Measurements from ENCODE around the gene TMCC1. TPM values are rescaled to one million over a fixed set of nuclear protein-coding genes. Genes with fewer than 3 reads are reported as not detected.
"Not testable (repeated sequence)": the region's sequence is repeated elsewhere in the genome, so short reads cannot be mapped to it uniquely, and the experiment has no call there.

Gene TMCC1
- total RNA-seq, 1 experiment from 2014 or later, result 8.7 TPM

DNA sequence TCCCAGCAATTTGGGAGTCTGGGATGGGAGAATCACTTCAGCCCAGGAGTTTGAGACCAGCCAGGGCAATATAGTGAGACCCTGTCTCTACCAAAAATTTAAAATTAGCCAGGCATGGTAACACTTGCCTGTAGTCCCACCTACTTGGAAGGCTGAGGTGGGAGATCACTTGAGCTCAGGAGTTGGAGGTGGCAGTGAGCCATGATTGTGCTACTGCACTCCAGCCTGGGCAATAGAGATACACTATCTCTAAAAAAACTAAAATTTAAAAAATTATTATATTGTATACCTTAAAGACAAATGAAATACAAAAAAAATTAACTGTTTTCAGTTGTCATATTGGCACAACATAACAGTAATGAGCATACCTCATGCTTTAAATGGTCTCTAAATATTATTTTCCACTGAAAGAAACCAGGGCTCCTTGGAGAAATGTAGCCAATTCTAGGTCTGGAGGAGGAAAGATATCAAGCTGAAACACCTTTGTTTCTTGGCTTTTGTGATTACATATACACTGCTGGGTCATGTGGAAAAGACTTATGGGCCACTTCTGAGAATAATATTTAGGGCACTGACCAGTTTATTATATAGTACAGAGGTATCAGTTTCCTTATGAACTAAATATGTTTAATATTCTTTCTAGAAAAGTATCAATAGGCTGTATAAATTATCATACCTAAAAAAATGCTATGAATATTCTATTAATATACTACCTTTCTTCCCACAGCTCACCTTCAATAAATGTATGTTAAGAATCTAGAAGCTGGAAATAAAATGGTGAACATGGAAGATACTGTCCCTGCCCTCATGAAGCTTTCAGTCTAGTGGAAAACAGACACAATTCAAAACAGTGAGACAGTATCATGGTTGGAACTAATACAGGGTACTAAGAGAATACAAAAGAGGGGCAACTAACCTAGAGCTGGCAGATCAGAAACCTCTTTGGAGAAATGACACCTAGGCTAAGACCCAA, 119.5 kb downstream of the TMCC1 start:
- no peak for DNase-seq (ENCODE audit: low read depth)

DNA sequence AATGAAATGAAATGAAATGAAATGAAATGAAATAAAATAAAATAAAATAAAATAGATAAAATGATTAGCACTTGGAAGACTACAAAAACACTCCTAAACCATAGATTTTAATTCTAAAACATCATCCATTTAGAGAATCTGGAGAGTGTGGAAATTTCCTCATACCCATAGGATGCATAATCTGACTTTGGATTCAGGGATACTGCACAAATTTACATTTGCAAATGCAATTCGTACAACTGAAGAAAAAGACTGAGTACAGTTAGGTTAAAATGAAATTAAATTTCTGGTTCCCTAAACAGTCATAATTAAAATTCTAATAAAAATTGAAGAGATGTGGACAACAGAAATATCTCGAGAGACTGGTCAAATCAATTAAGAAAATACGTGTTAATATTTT, 122.9 kb downstream of the TMCC1 start:
- DNase-seq (ENCODE audit: low read depth), result no peak

DNA sequence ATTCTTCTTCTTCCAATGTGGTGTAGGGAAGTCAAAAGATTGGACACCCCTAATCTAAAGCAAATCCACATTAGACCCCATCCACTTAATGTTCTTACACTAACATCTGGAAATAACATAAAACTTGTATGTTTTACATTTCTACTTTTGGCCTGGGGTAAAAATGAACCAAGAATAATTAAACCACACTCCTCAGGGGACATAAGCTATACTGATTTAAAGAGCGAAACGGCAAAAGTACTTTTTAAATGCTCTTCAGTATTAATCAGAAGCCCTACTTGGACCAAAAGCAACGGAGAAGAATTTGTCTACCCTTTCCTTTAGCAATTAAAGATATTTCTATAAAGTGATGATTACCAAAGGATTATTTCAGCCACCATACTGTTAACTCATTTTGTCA, 123.9 kb downstream of the TMCC1 start:
- DNase-seq (ENCODE audit: low read depth), result no peak

DNA sequence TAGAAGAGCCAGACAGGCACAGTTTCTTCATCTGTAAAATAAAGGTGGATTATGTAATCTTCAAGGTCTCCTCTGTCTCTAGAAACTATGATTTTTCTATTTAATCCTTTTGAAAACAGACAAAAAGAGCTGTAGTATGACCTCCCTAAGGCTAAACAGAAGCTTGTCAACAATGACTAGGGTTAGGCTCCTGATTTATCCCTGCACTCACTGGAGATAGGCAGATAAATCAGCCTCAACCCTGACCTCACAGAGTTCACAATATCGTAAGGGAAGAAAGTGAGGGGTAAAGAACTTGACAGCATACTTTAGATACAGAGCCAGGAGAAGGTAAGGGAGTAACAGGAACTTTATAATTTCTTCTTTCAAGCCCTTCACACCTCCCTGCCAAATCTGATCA, 124.8 kb downstream of the TMCC1 start:
- no peak for DNase-seq (ENCODE audit: low read depth)

DNA sequence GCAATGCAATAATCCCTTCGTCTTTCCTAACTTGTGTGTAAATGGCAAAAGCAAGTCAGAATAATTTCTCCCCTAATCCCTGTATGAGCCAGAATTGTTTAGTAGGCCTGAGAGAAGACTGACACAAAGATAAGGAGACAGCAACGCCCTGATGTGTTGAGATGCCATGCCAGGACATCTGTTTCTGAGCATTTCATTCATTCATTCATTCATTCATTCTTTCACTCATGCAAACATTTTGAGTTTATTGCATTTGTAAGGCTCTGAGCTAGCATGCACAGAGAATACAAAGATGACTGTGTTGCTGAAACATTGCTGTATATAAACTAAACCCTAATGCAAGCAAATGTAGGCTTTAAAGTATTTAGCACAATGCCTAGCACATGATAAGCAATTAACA, 127.4 kb downstream of the TMCC1 start:
- no peak for DNase-seq (ENCODE audit: low read depth)

DNA sequence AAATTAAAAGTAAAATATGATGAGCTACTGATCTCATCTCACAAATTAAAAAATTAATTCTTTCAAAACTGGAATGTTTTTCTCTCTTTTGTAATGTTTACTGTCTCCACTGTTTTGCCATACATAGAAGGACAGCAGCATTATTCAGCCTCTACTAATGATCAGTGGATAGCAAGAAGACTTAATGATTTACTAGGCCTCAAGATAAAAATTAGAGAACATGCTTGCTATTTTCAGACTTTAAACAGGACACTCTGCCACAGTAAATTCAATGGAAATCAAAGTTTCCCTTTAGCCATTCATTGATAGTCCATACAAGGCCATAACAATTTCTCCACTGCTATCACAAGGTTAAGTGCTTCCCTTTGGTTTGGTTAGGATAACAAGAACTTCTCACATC, 129.4 kb downstream of the TMCC1 start:
- DNase-seq (ENCODE audit: low read depth), result no peak

DNA sequence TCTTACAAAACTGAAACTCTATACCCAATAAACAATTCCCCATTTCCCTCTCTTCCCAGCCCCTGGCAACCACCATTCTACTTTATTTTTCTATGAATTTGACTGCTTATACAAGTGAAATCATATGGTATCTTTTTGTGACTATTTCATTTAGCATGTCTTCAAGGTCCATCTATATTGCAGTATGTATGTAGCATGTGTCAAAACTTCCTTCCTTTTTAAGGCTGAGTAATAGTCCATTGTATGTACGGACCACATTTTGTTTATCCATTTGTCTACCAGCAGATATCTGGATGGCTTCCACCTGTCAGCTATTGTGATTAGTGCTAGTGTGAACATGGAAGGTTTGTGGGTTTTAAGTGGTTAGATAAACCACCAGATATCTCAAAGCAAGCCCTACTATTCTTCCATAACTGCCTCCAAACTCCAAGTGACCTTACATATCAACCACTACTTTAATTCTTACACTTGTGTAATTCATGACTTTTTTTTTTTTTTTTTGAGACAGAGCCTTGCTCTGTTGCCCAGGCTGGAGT, 134.7 kb downstream of the TMCC1 start:
- DNase-seq (ENCODE audit: low read depth), result no peak

DNA sequence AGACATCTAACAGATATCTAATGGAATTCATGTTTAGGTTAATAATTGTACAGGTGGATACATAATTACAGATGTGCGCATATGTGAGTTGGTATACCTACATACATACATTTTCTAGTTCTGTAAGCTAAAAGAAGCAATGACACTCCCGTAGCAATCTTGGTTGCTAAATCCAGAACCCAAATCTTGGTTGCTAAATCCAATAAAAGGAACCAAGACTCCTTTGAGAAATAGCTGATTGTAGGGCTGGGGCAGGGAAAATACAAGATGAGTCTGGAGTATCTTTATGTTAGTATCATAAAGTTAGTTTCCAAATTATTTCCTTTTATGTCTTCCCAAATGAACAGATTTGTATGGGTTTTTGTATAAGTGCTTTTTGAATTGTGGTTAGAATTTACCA, 135.2 kb downstream of the TMCC1 start:
- no peak for DNase-seq (ENCODE audit: low read depth)

DNA sequence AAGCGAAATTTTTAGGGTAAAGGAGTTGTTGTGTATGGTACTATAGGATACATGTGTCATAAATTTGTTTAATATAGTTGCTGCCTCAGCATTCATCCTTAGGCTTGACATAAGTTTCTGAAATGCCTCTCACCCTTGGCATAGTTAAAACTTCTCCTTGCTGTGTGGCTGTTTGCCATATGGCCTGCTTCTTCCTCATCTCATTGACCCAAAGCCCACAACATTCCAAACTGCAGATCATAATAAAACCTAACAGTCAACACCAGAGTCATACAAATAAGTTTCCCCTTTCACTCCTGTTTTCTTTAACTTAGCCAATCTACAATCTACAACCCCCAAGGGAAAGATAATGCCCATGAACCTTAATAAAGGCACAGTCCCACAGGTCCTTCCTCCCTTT, 136.6 kb downstream of the TMCC1 start:
- peak; percentile 7 for DNase-seq (ENCODE audit: low read depth)

DNA sequence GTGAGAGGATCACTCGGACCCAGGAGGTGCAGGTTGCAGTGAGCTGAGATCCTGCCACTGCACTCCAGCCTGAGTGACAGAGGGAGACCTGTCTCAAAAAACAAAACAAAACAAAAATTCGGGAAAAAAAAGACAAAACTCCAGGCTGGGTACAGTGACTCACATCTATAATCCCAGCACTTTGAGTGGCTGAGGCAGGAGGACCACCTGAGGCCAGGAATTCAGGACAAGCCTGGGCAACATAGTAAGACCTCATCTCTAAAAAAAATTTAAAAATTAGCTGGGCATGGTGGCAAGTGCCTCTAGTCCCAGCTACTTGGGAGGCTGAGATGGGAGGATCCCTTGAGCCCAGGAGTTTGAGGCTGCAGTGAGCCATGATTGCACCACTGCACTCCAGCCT, 142.4 kb downstream of the TMCC1 start:
- DNase-seq (ENCODE audit: low read depth), result not testable (repeated sequence)

DNA sequence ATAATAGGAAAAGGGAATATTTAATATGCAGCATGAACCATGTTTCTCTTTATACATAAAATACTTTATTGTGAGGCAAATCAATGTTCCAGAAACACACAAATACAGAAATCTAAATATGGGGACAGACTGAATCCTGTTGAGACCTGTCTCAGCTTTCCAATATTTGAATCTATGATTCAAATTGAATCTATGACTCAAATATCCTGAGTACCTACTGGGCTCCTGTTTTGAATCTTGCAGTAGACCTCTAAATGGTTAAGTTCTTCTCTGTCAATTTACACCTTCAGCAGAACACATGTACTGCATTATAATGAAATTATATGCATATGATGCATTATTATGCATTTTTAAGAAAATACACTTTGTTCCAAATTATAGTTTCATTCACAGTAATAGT, 143.8 kb downstream of the TMCC1 start:
- DNase-seq (ENCODE audit: low read depth), result no peak

DNA sequence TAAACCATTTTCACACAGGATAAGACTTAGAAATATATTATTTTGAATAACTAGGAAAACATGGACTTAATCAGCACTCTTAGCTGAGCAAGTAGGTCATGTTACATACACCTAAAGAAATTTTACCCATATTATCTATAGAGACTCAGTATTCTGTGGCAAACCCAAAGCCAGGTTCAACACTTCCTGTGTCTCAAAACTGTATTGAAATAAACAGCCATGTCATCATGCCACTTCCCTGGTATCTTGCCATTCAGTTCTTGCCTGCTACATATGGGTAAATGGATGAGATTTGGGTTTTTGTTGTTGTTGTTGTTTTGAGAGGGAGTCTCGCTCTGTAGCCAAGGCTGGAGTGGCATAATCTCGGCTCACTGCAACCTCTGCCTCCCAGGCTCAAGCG, 145.5 kb downstream of the TMCC1 start:
- no peak for DNase-seq (ENCODE audit: low read depth)

DNA sequence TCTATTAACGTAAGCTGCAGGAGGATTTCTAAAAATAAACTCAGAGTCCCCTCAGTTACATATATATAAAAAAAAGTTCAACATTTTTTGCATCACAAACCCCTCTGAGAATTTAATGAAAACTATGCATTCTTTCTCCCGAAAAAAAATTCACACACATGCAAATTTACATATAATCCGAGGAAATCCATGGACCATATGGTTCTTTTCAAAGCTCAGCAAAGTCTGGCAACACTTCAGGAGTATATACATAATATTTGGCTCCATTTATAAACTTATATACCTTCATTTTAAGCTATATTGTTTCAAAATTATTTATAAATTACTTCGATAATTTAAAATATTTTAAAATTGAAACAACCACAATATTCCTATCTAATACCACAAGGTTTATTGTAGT, 146.4 kb downstream of the TMCC1 start:
- no peak for DNase-seq (ENCODE audit: low read depth)

DNA sequence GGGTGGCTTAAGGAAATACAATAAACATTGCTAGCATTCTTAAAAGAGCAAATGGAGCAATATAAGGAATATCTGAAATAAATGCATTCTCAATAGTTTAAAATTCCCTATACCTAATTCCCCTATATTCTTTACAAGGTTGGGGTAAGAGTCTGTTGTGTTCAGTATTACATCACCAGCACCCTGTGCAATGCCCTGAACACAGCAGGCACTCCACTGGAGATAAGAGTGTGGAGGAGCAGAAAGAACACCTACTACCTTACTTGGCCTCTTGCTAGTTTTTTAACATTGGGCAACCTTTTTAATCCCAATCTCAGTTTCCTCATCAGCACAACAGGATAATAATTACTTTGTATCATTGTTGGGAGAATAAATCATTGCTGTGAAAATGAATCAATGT, 146.9 kb downstream of the TMCC1 start:
- no peak for DNase-seq (ENCODE audit: low read depth)

DNA sequence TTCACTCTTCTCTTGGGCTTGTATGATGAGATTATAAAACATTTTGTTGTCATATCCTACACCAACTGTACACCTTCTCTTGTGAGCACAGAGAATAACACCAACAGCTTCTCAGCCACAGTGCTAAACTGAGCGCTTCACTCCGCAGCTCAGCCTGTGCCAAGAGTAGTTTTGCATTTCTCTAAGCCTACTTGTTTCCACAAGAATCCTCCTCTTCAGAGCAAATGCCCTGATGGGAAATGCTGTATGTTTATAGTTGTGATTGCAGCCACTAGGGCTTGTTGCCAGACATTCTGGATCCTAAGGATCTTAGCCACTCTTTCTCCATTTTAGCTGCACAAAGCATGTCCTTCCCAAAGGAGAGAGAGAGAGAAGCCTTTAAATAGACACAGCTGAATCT, 148.3 kb downstream of the TMCC1 start:
- no peak for DNase-seq (ENCODE audit: low read depth)

DNA sequence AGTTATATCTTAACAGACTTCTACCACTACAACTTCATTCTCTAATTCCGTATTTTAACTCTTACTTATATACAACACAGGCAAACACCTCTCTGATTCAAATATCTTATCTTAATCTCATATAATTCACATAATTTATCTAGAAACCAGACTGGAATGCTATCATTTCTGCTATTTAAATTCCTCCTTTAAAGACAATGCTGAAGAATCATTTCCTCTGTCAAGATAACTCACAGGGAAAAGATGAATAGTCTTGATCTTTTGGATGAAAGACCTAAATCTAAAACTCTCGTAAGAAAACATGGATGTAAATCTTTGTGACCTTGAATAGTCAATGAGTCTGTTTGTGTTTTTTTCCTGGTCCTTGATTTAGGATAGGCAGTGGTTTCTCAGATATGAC, 151.7 kb downstream of the TMCC1 start:
- no peak for DNase-seq (ENCODE audit: low read depth)

DNA sequence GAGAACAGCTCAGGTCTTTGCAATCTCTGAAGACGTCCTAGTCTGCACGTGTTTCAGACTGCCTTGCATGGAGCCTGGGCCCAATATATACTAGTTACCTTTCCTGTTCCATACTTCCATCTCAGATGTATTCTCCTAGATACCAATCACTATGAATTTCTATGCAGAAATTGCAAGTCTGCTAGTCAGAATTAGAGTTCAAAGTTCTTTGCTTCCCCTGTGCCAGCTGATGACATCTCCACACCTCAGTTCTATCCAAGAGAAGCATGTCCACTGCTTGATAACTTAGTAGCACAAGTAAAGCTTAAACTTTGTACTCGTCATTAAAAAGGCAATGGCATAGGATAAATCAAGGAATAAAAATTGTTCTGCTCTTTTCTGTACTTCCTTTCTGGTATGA, 153.4 kb downstream of the TMCC1 start:
- no peak for DNase-seq (ENCODE audit: low read depth)

DNA sequence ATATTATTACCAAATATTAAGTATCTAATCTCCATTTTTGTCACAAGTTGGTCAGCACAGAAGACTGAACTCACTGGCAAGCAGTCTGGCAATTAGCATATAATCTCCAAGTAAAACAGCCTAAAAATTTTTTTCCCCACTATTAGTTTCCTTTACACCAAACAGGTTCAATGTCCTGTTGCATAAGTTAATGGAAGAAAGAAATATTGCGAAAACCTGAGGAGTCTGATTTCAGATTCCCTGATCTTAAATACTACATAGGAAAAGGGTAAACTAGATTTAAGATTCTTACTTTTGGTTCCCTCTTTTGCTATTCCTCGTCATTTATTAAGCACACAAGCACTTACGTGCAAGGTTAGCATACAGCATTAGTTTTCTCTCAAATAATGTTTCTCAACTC, 153.9 kb downstream of the TMCC1 start:
- DNase-seq (ENCODE audit: low read depth), result no peak

DNA sequence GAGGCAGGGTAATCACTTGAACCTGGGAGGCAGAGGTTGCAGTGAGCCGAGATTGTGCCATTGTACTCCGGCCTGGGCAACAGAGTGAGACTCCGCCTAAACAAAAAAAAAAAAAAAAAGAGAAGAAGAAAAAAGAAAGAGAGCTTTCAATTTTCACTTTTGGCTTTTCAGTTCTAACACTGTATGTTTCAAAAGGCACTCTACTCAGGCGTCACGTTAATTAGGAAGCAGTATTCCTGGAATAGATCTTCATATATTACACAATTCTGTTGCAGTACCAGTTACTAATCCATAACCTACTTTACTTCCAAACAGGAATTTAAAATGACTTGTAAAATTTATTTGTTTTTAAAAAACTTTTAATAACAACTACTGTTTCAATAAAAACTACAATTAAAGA, 155.3 kb downstream of the TMCC1 start:
- DNase-seq (ENCODE audit: low read depth), result no peak

DNA sequence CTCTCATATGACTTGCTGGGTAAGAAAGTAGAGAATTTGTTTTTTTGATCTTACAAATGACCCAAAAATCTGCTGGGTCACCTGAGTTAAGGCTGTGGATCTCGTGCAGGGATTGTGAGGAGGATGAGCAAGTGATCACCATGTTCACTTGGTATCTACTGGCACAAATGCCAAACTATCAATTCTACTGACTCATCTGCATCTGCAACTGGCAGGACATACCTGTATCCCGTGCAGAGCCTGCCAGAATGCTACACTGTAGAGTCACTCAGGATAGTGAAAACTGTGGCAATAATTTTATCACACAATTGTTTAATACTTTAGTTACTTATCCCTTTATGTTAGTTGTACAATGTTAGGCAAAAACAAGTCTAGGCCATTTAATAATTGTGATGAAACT, 157.4 kb downstream of the TMCC1 start:
- DNase-seq (ENCODE audit: low read depth), result no peak

DNA sequence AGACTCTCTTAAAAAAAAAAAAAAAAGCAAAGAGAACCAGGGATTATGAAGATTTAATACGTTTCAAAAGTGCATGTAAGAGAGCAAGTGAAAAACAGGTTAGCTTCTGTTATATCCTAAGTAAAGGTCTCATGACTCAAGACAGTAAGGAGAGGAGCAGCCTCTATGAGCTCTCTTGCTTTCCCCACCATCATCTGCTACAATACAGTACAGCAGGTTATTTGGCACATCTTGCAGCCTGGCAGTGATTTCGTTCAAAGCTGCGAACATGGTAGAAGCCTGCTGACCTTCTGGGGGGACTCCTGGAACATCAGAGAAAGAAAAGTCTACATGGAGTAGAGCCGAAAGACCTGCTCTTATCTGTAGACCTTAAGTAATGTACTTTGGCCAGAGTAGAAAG, 157.9 kb downstream of the TMCC1 start:
- no peak for DNase-seq (ENCODE audit: low read depth)

DNA sequence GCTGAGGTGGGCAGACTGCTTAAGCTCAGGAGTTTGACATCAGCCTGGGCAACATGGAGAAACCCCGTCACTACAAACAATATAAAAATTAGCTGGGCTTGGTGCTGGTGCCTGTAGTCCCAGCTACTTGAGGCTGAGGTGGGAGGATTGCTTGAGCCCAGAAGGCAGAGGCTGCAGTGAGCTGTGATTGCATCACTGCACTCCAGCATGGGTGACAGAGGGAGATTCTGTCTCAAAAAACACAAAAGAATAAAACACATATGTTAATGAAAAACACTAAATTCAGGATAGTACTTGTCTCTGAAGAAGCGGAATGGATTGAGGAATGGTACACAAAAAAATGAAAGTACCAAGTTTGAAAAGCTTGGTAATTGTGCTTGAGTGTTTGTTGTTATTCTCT, 159.1 kb downstream of the TMCC1 start:
- no peak for DNase-seq (ENCODE audit: low read depth)

DNA sequence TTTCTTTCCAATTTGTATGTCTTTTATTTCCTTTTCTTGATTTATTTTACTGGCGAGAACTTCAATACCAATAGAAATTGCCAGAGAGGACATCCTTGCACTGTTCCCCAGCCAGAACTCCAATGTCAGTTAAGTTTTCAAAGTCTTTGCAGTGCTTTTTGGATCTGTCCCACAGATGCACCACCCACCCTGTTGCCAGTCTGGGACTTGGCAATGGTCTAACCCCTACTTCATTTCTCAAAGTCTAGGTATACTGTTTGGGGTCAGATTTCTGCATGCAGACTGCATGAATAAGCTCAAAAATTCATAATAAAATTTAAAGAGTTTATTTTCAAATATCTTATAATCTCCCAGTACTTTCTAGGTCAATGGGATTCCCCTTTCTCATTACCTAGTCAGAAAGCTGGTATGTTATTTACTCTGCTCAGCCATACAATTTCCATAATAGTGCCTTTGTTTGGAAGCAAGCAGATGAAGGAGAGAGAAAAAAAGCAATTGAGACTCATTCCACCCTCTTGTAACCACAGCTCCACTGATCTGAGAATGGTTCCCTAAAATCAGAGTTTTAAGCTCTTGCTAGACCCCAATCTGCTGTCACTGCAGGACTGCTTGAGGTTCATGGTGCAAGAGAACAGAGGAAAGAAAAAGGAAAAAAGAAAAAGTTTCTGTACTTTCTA, 161.2 kb downstream of the TMCC1 start:
- DNase-seq (ENCODE audit: low read depth), result no peak
